ENCODE data around the gene FBXW2. TPM values are rescaled to one million over a fixed set of nuclear protein-coding genes. Genes with fewer than 3 reads are reported as not detected.

Gene FBXW2
- total RNA-seq, 1 experiment from 2014 or later = 46.0 TPM

GRCh38 chr9:120737416-120738165 lies 55.6 kb downstream of the FBXW2 start:
- BruUV-seq (replicated peaks) = no TSS peak
- in situ Hi-C loops (cut with HindIII; ENCODE audit: low pct_unique_long_range_greater_than_20kb, low sequenced_read_pairs) = no loop called here
- no peak overlapping the region for H3K27ac ChIP-seq (ENCODE audit: low read length)
- H3K4me1 ChIP-seq (ENCODE audit: control insufficient read depth, insufficient read depth, low read length) = no peaks in the 10 kb centered on the region; the same call in 1 of the 2 replicates
- ATAC-seq (no peak), DNase-seq (ENCODE audit: low read depth, low spot score) (no peak)
- TF ChIP-seq TCF7L2 (IDR thresholded peaks at IDR 0.05; ENCODE audit: low read depth, low read length) (no peak), POLR2AphosphoS5 (IDR thresholded peaks at IDR 0.05; ENCODE audit: low read depth, low read length) (no peak), REST (IDR thresholded peaks at IDR 0.05; ENCODE audit: insufficient read depth in 1 of 2, low read depth in 2 of 2, low read length in 1 of 2) (no peak), SIN3A (IDR thresholded peaks at IDR 0.05; ENCODE audit: borderline replicate concordance, insufficient read depth, low read depth, low read length) (no peak), CTCF (IDR thresholded peaks at IDR 0.05) (no peak)
- H3K4me3 ChIP-seq (ENCODE audit: low read depth in 2 of 2, low read length in 2 of 2) = no peak overlapping the region
- H3K27me3 ChIP-seq (ENCODE audit: control insufficient read depth, insufficient read depth, low read length) = no peaks in the 10 kb centered on the region
- no peaks in the 10 kb centered on the region for H3K36me3 ChIP-seq (ENCODE audit: control insufficient read depth, insufficient read depth, low read length)
- CTCF ChIA-PET = no interaction called here
- POLR2A ChIA-PET = no interaction called here
- no peaks in the 10 kb centered on the region for H3K9me3 ChIP-seq (ENCODE audit: control insufficient read depth, insufficient read depth, low read depth, low read length)
- intact Hi-C loops (cut with micrococcal nuclease; ENCODE audit: unreplicated experiment) = no loop called here

GRCh38 chr9:120736881-120737280 lies 56.3 kb downstream of the FBXW2 start:
- no peaks in the 10 kb centered on the region for H3K27me3 ChIP-seq (ENCODE audit: control insufficient read depth, insufficient read depth, low read length)
- POLR2A ChIA-PET = no interaction called here
- no peaks in the 10 kb centered on the region for H3K9me3 ChIP-seq (ENCODE audit: control insufficient read depth, insufficient read depth, low read depth, low read length)
- no peak for ATAC-seq
- no TSS peak for BruUV-seq (replicated peaks)
- no peak overlapping the region for H3K27ac ChIP-seq (ENCODE audit: low read length)
- in situ Hi-C loops (cut with HindIII; ENCODE audit: low pct_unique_long_range_greater_than_20kb, low sequenced_read_pairs) = no loop called here
- TF ChIP-seq SIN3A (IDR thresholded peaks at IDR 0.05; ENCODE audit: borderline replicate concordance, insufficient read depth, low read depth, low read length) (no peak), POLR2AphosphoS5 (IDR thresholded peaks at IDR 0.05; ENCODE audit: low read depth, low read length) (no peak), CTCF (IDR thresholded peaks at IDR 0.05) (no peak), TCF7L2 (IDR thresholded peaks at IDR 0.05; ENCODE audit: low read depth, low read length) (no peak), REST (IDR thresholded peaks at IDR 0.05; ENCODE audit: insufficient read depth in 1 of 2, low read depth in 2 of 2, low read length in 1 of 2) (no peak)
- CTCF ChIA-PET = interaction anchor here (0.6 kb wide), 1 partner anchor 19 kb away, joined by 3 read pairs; no protein-coding TSS in a partner anchor
- H3K36me3 ChIP-seq (ENCODE audit: control insufficient read depth, insufficient read depth, low read length) = no peaks in the 10 kb centered on the region
- no peaks in the 10 kb centered on the region; the same call in none of the 2 replicates for H3K4me1 ChIP-seq (ENCODE audit: control insufficient read depth, insufficient read depth, low read length)
- no peak for DNase-seq (ENCODE audit: low read depth, low spot score)
- H3K4me3 ChIP-seq (ENCODE audit: low read depth in 2 of 2, low read length in 2 of 2) = no peak overlapping the region
- intact Hi-C loops (cut with micrococcal nuclease; ENCODE audit: unreplicated experiment) = no loop called here
